Pancreas (tissue), 10 donors: ENCODE measurements around the gene ACRBP. TPM values are rescaled to one million over a fixed set of nuclear protein-coding genes. Genes with fewer than 3 reads are reported as not detected.

ENCODE experiments used
- ATAC-seq, 4 donors: fragments of 200-7000 bp; cut with Tn5 transposase; one replicate each; pipeline versions ENCODE4 v1.8.0 to v1.9.1; 2020; ENCODE audit warnings: mild to moderate bottlenecking in 4 of 4, moderate library complexity in 4 of 4
- DNase-seq, 6 donors: peaks; one replicate each; pipeline ENCODE4 v3.0.0-alpha.2; 2020
- FAIRE-seq: peaks from 2 replicates; lab custom pipeline; 2012; peaks lifted over from hg19 to GRCh38; lab: Jason Lieb, UNC
- H3K27ac ChIP-seq, 4 donors: fragments of 200-600 bp; sonication (generic); 1 replicate in 3 of 4; 2 replicates in 1 of 4; pipeline versions ENCODE4 v1.5.0 to v1.8.0; 2020
- H3K27me3 ChIP-seq, 4 donors: fragments of 200-600 bp; one replicate each; pipeline ENCODE4 v1.8.0; 2021
- H3K36me3 ChIP-seq, 3 donors: fragments of 200-600 bp; sonication (generic) in 1 of 3; one replicate each; pipeline versions ENCODE4 v1.5.0 to v1.8.0; 2020 to 2021
- H3K4me1 ChIP-seq, 3 donors: fragments of 200-600 bp; one replicate each; pipeline ENCODE4 v1.8.0; 2021
- H3K4me3 ChIP-seq, 4 donors: fragments of 200-600 bp; sonication (generic) in 2 of 4; one replicate each; pipeline versions ENCODE4 v1.5.0 to v1.8.0; 2020 to 2021
- H3K9me3 ChIP-seq, 4 donors: fragments of 200-600 bp; one replicate each; pipeline ENCODE4 v1.8.0; 2021
- WGBS, 2 donors: extraction: QIAGEN DNeasy Blood & Tissue Kit; methylation state at CpG; one replicate each; pipeline ENCODE4 v1.1.7; 2013; 5-methylcytosine and 5-hydroxymethylcytosine counted together
- intact Hi-C, 3 donors: fragments of 100-400 bp; cut with DNase I; formaldehyde crosslinking; loops; one replicate each; pipeline versions ENCODE4 v1.11.1 to v1.14.2; 2022
- polyA plus RNA-seq, 2 donors: library from polyadenylated mRNA; stranded (reverse); fragments of 200-250 nt; gene quantifications; one replicate each; pipeline ENCODE4 v1.2.3, GENCODE V29; 2013
- total RNA-seq, 6 donors: library from RNA; stranded (reverse); fragmentation: NEBNext Ultra II Directional in 4 of 6; extraction: Animal tissue kit (Norgen Biotek cat#: 25700) in 4 of 6; gene quantifications; one replicate each; pipeline versions ENCODE4 v1.2.1 to v1.2.4, GENCODE V29; 2021 to 2023
- TF ChIP-seq, protein P1 (sequence below), 4 donors: fragments of 200-600 bp; sonication (generic) in 3 of 4; IDR thresholded peaks; one replicate each; pipeline versions ENCODE4 v1.5.0 to v1.8.0; 2021; ENCODE audit warnings: antibody characterized with exemption in 4 of 4
- donor health status: healthy with polysubstance abuse.
- donor health status: DM: no; HTN: no; CAD: no; lungs with moderate emphysema.
- donor health status: DM: no; HTN: no; CAD: no.
- donor health status: control.
- donor health status: control.
- donor health status: Bipolar disorder and iron deficiency.
- donor health status: DM: yes; HTN: yes; CAD: no.
- donor health status: DM: no; HTN: no; CAD: no.
- donor health status: DM: no; HTN: no; CAD: no.
- donor health status: DM: yes; HTN: yes; CAD: no.

Gene ACRBP
- total RNA-seq: 1 to 10 TPM; 1.3 to 4.1 (median 1.8) TPM
- polyA plus RNA-seq: 1 to 10 TPM; 1.2 to 2.2 TPM

DNA sequence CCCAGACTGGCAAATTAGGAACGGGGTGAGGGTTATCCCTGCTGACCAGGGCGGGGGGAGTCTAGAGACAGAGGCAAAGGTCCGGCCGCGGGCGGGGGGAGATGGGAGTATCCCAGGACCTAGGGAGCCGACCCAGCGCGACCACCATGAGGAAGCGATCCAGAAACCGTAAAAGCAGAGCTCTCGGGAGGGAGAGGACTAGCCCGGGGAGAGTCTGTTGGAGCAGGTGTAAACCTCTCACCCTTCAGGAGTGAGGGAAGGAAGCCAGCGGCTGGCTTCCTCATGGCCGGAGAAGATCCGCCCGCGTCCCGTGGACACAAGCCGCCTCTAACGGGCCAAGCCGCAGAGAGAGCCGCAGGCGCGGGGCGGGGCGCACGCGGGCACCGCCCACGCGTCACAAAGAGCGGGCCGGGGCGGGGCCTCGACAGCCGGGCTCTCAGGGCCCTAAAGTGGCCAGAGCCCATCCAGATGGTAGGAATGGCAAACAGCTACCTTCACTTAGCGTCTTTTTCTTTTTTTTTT is at the start of gene ACRBP:
Gene ACRBP (minus strand): TSS at position 350 of the 522 bp plus-strand sequence. CDS start 66 bp downstream, at position 284.
- ATAC-seq (peak; percentile 96 to 98 (median 97)), FAIRE-seq (no peak)

DNA sequence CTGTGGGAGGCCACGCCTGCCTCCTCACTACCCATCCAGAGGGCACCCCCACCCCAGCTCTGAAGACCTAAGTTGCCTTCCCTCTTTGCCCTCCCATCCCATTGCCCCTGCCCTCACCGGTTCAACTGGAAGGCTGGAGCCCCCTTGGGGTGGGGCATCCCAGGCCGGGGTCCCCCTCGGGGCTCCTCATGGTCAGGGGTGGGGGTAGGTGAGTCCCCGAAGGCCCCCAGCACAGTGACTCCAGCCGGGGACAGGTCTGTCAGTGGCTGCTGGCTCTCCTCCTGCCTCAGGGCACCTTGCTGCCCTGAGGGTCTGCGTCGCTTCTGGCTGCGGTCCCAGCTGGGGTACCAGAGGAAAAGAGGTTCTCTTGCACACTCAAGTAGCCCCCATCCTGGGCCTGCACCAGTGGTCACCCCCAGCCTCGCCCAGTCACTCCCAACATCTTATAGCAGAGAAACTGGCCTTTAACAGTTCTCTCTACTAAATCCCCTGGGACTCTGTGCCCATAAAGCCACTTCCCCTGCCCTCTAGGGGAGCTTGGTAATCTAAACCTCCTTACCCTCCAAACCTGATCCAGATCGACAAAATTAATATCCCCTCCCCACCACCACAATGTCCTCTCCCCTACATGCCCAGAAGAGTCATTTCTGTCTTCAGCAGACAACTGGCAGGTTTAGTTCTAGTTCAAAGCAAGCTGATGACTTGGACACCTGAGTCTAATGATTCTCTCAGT is 48.2 kb upstream of the ACRBP start:
- intact Hi-C loops: no loop called here
- no peak for ATAC-seq
- Histone ChIP-seq H3K27me3 (peaks cover 0 to 8% (median 2%) of the 10 kb centered on the region in 4 donors), H3K4me3 (no peak overlapping the region), H3K4me1 (peaks cover 0 to 2% (median 0%) of the 10 kb centered on the region in 3 donors), H3K9me3 (no peaks in the 10 kb centered on the region), H3K36me3 (no peaks in the 10 kb centered on the region), H3K27ac (no peak overlapping the region)
- no peak for FAIRE-seq
- peak in 1 of 6 donors; percentile 49 for DNase-seq
- WGBS, 2 donors: 45 to 55% methylated on average over 10 to 11 of the region's 11 CpGs
- TF ChIP-seq, protein P1, sequence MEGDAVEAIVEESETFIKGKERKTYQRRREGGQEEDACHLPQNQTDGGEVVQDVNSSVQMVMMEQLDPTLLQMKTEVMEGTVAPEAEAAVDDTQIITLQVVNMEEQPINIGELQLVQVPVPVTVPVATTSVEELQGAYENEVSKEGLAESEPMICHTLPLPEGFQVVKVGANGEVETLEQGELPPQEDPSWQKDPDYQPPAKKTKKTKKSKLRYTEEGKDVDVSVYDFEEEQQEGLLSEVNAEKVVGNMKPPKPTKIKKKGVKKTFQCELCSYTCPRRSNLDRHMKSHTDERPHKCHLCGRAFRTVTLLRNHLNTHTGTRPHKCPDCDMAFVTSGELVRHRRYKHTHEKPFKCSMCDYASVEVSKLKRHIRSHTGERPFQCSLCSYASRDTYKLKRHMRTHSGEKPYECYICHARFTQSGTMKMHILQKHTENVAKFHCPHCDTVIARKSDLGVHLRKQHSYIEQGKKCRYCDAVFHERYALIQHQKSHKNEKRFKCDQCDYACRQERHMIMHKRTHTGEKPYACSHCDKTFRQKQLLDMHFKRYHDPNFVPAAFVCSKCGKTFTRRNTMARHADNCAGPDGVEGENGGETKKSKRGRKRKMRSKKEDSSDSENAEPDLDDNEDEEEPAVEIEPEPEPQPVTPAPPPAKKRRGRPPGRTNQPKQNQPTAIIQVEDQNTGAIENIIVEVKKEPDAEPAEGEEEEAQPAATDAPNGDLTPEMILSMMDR (IDR thresholded peaks at IDR 0.05): no peak

More for the DNA sequence above, at the start of gene ACRBP:
- TF ChIP-seq, protein P1 (IDR thresholded peaks at IDR 0.05): no peak
- no peaks in the 10 kb centered on the region for H3K27me3 ChIP-seq
- DNase-seq: peak; percentile 70 to 90 (median 82)
- H3K4me1 ChIP-seq: no peaks in the 10 kb centered on the region
- H3K4me3 ChIP-seq: peak within 1 kb of the TSS; percentile 21 to 48 (median 40)
- H3K9me3 ChIP-seq: no peaks in the 10 kb centered on the region
- H3K36me3 ChIP-seq: peaks cover 0 to 12% (median 8%) of the 10 kb centered on the region in 3 donors
- WGBS, 2 donors: 10 to 14% methylated on average over 38 of the region's 38 CpGs
- peak within 1 kb of the TSS in 1 of 4 donors; percentile 24 for H3K27ac ChIP-seq
- intact Hi-C loops: no loop called here

DNA sequence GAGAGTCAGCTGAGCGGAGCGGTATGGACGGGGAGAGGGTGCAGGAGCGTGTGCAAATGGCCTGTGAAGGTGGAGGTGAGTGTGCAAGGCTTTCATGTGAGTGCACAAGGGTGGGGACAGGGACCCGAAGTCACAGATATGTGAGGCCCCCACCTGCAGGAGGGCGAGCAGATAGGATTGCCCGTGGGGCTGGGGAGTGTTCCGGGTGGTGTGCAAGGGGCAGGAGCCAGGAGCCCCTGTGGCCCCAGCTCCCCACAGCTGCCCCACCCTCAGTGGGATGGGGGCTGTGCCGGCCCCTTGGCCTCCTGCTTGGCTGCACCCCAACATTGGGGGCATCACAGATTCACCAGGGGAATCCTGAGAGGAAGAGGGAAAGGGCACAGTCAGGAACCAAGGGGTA is 47.5 kb upstream of the ACRBP start:
- no peaks in the 10 kb centered on the region for H3K9me3 ChIP-seq
- no peak overlapping the region for H3K27ac ChIP-seq
- no peak overlapping the region for H3K4me3 ChIP-seq
- DNase-seq (peak in 1 of 6 donors; percentile 35), ATAC-seq (no peak), FAIRE-seq (no peak)
- intact Hi-C loops: no loop called here
- H3K36me3 ChIP-seq: no peaks in the 10 kb centered on the region
- H3K4me1 ChIP-seq: peaks cover 0 to 8% (median 0%) of the 10 kb centered on the region in 3 donors
- peaks cover 0 to 2% (median 0%) of the 10 kb centered on the region in 4 donors for H3K27me3 ChIP-seq
- TF ChIP-seq, protein P1 (IDR thresholded peaks at IDR 0.05): no peak
- WGBS, 2 donors: 53 to 70% methylated on average over 9 of the region's 9 CpGs

DNA sequence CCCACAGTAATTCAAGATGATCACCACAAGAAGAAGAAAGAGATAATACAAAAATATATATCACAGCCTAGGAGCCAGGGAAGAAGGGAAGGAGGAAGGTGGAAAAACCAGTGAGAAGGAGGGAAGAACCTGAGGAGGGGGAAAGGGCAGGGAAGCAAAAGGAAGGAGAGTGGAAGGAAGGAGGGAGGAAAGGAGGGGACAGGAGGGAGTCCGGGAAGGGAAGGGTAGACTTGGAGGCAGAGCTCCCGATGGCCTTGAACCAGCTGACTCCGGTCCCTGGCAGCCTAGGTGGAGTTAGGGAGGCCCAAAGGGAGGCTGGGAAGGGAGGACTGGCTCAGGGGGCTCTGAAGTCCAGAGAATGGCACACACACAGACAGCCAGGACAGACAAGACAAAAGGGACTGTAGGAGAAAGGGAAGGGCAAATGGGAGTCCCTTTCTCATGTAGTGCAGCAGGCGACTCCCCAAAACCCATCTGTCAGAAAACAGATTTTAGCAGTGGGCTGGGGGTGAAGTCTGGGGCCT is 46.7 kb upstream of the ACRBP start:
- FAIRE-seq: no peak
- intact Hi-C loops: no loop called here
- no peak overlapping the region for H3K4me3 ChIP-seq

More for the DNA sequence above, 46.7 kb upstream of the ACRBP start:
- TF ChIP-seq, protein P1 (IDR thresholded peaks at IDR 0.05): no peak
- Histone ChIP-seq H3K36me3 (no peaks in the 10 kb centered on the region), H3K27ac (no peak overlapping the region), H3K9me3 (no peaks in the 10 kb centered on the region), H3K4me1 (peaks cover 0 to 8% (median 0%) of the 10 kb centered on the region in 3 donors), H3K27me3 (no peaks in the 10 kb centered on the region)
- DNase-seq (no peak), ATAC-seq (no peak)
- 38 to 60% methylated on average over 4 of the region's 4 CpGs for WGBS, 2 donors
